ENCODE data around the gene MT1HL1. TPM values are rescaled to one million over a fixed set of nuclear protein-coding genes. Genes with fewer than 3 reads are reported as not detected.

MT1HL1 gene
- total and polyA plus RNA-seq, 2 of the 4 experiments (the other 2 are of a cell fraction), result not detected

- H3K4ac ChIP-seq (ENCODE audit: low read depth, low read length), result no peak overlapping the region
- no peak overlapping the region for H2AK9ac ChIP-seq (replicated peaks; ENCODE audit: low read depth, low read length, poor library complexity)
- CTCF ChIA-PET, result no interaction called here
- H4K91ac ChIP-seq (ENCODE audit: insufficient read depth, low read depth, low read length), result no peak overlapping the region
- H3K27ac ChIP-seq (ENCODE audit: insufficient read depth, low read length), result no peak overlapping the region
- POLR2A ChIA-PET (ENCODE audit: unreplicated experiment), result no interaction called here
- TF ChIP-seq CTCF (conservative IDR thresholded peaks at IDR 0.05; ENCODE audit: low read depth, low read length) (no peak), MAFK (IDR thresholded peaks at IDR 0.05; ENCODE audit: low read depth, low read length) (no peak)
- no peak overlapping the region for H3K56ac ChIP-seq (ENCODE audit: extremely low read depth, insufficient read depth, low read length)
- dilution Hi-C loops (cut with HindIII; ENCODE audit: low sequenced_read_pairs, unreplicated experiment), result no loop called here
- no peak overlapping the region for H2BK20ac ChIP-seq (ENCODE audit: low read depth, low read length)
- no peak overlapping the region for H2AFZ ChIP-seq (replicated peaks; ENCODE audit: low read length, poor library complexity)
- intact Hi-C loops (cut with micrococcal nuclease), result no loop called here
- H3K9ac ChIP-seq (ENCODE audit: low read depth, low read length), result no peak overlapping the region
- ATAC-seq (ENCODE audit: low read depth) (no peak), DNase-seq (no peak)
- H3K18ac ChIP-seq (ENCODE audit: low read depth, low read length), result no peak overlapping the region
- no peaks in the 10 kb centered on the region for H3K27me3 ChIP-seq (ENCODE audit: control insufficient read depth, insufficient read depth, low read length)
- no peak overlapping the region for H4K5ac ChIP-seq (ENCODE audit: low read depth, low read length)
- H2BK120ac ChIP-seq (ENCODE audit: low read depth, low read length), result no peak overlapping the region
- peaks cover 10% of the 10 kb centered on the region for H3K9me3 ChIP-seq (ENCODE audit: control insufficient read depth, insufficient read depth, low read length)
- in situ Hi-C loops (cut with MboI; ENCODE audit: low sequenced_read_pairs), result no loop called here
- H2AK5ac ChIP-seq (ENCODE audit: low read depth, low read length), result no peak overlapping the region
- H4K8ac ChIP-seq (ENCODE audit: low read depth in 2 of 2, low read length in 2 of 2), result no peak overlapping the region
- H3K4me1 ChIP-seq (ENCODE audit: control insufficient read depth, insufficient read depth, low read length), result no peaks in the 10 kb centered on the region
- H4K20me1 ChIP-seq (ENCODE audit: insufficient read depth, low read length), result no peaks in the 10 kb centered on the region
- H2BK15ac ChIP-seq (ENCODE audit: low read depth, low read length), result no peak overlapping the region
- BruUV-seq (replicated peaks), result no TSS peak
- H3K4me2 ChIP-seq (ENCODE audit: low read depth, low read length), result no peak overlapping the region
- no peak overlapping the region for H3K23ac ChIP-seq (ENCODE audit: low read depth, low read length)
- no peaks in the 10 kb centered on the region for H3K36me3 ChIP-seq (ENCODE audit: control insufficient read depth, insufficient read depth, low read length)
- H3K4me3 ChIP-seq (ENCODE audit: insufficient read depth, low read depth, low read length), result no peak overlapping the region
- no peaks in the 10 kb centered on the region for H3K9me1 ChIP-seq (ENCODE audit: insufficient read depth, low read length)
- H3K14ac ChIP-seq (replicated peaks; ENCODE audit: low read depth, low read length), result no peak overlapping the region
- H2BK5ac ChIP-seq (ENCODE audit: low read depth, low read length, poor library complexity, severe bottlenecking), result no peak overlapping the region
- WGBS, 2 experiments (ENCODE audit: extremely low coverage in 2 of 2, insufficient read length in 1 of 2), result no CpG with 5 or more reads among the region's 4 CpGs
- no peaks in the 10 kb centered on the region for H3K79me1 ChIP-seq (ENCODE audit: low read depth in 1 of 2, low read length in 2 of 2)
These were observed 28.8 kb upstream of the MT1HL1 start for GRCh38 chr1:237033061-237033460.

Measured in IMR-90 (cell line).